Right atrium auricular region (tissue), 2 donors: ENCODE results near the gene GCNT2. TPM values are rescaled to one million over a fixed set of nuclear protein-coding genes. Genes with fewer than 3 reads are reported as not detected.
A peak's percentile ranks its signal among the peaks of the same experiment; 100 is the strongest.
"Not testable (repeated sequence)": the region's sequence is repeated elsewhere in the genome, so short reads cannot be mapped to it uniquely, and the experiment has no call there.

Experiments used
- DNase-seq: peaks from one replicate; pipeline ENCODE4 v3.0.0-alpha.2; 2019; ENCODE audit warnings: low spot score
- H3K27ac ChIP-seq, 2 donors: fragments of 200-600 bp; sonication (generic); 1 replicate in 1 of 2; 2 replicates in 1 of 2; pipeline ENCODE4 v1.5.1; 2016 to 2019
- H3K27me3 ChIP-seq, 2 donors: fragments of 200-600 bp; sonication (generic); one replicate each; pipeline versions ENCODE4 v1.5.1 to v1.6.0; 2017 to 2019
- H3K36me3 ChIP-seq: fragments of 200-600 bp; sonication (generic); one replicate; pipeline ENCODE4 v1.5.1; 2016
- H3K4me1 ChIP-seq, 2 donors: fragments of 200-600 bp; sonication (generic); one replicate each; pipeline versions ENCODE4 v1.5.1 to v1.6.0; 2017 to 2019
- H3K4me3 ChIP-seq, 2 donors: fragments of 200-600 bp; sonication (generic); 1 replicate in 1 of 2; 2 replicates in 1 of 2; pipeline ENCODE4 v1.5.1; 2017 to 2019; ENCODE audit warnings: mild to moderate bottlenecking in 1 of 2, moderate library complexity in 1 of 2
- H3K9me3 ChIP-seq, 2 donors: fragments of 200-600 bp; sonication (generic); one replicate each; pipeline ENCODE4 v1.5.1; 2019
- total RNA-seq, 2 donors: library from RNA; depleted of rRNA; stranded (reverse); fragments of >200 nt; gene quantifications; one replicate each; pipeline ENCODE4 v1.1.0, GENCODE V29; 2016
- TF ChIP-seq, protein P1 (sequence below), 2 donors: fragments of 200-600 bp; sonication (generic); IDR thresholded peaks; one replicate each; pipeline ENCODE4 v1.5.1; 2019; ENCODE audit warnings: antibody characterized with exemption in 2 of 2

Gene GCNT2
- total RNA-seq, 2 donors from 2014 or later = 3.3 to 13.5 TPM

DNA sequence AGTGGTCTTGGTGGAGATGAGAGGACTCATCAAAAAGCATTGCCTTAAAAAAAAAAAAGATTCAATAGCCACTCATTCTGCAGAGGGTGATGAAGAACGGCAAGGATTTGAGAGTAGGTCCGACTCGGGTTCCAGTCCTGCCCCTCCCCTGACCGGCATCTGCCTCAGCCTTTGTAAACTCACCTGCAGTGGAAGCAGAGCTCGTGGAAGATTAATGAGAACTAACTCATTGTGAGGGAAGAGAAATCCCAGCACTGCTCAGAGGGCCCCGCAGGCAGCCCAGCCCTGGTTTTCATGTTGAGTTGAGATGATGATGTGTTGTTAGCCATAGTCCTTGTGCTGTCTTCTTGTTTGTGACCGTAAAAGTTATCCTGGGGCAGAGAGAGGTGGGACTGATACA lies 59.4 kb downstream of the GCNT2 start:
- H3K36me3 ChIP-seq = no peaks in the 10 kb centered on the region
- no peaks in the 10 kb centered on the region for H3K27me3 ChIP-seq
- peaks cover 0 to 12% of the 10 kb centered on the region in 2 donors for H3K4me1 ChIP-seq
- no peak overlapping the region for H3K4me3 ChIP-seq
- no peak for DNase-seq
- TF ChIP-seq, protein P1, sequence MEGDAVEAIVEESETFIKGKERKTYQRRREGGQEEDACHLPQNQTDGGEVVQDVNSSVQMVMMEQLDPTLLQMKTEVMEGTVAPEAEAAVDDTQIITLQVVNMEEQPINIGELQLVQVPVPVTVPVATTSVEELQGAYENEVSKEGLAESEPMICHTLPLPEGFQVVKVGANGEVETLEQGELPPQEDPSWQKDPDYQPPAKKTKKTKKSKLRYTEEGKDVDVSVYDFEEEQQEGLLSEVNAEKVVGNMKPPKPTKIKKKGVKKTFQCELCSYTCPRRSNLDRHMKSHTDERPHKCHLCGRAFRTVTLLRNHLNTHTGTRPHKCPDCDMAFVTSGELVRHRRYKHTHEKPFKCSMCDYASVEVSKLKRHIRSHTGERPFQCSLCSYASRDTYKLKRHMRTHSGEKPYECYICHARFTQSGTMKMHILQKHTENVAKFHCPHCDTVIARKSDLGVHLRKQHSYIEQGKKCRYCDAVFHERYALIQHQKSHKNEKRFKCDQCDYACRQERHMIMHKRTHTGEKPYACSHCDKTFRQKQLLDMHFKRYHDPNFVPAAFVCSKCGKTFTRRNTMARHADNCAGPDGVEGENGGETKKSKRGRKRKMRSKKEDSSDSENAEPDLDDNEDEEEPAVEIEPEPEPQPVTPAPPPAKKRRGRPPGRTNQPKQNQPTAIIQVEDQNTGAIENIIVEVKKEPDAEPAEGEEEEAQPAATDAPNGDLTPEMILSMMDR (IDR thresholded peaks at IDR 0.05) = no peak
- H3K27ac ChIP-seq = no peak overlapping the region
- H3K9me3 ChIP-seq = no peaks in the 10 kb centered on the region

DNA sequence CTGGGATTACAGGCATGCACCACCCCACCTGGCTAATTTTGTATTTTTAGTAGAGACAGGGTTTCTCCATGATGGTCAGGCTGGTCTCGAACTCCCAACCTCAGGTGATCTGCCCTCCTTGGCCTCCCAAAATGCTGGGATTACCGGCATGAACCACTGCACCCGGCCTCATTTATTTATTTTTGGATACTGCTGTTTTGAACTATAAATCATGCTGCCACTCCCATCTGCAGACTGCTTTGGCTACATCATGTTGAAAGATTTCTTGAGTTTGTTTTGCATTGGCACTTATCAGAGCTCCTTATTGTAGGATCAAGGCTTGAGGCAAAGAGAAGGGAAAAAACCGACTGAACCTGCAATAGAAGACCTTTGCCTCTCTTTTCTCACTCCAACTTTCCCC lies 60.3 kb downstream of the GCNT2 start:
- not testable (repeated sequence) for H3K36me3 ChIP-seq, H3K27ac ChIP-seq, DNase-seq, H3K27me3 ChIP-seq, H3K9me3 ChIP-seq, H3K4me3 ChIP-seq
- peaks cover 0 to 20% of the 10 kb centered on the region in 2 donors for H3K4me1 ChIP-seq

GRCh38 chr6:10582774-10583508 lies 61.8 kb downstream of the GCNT2 start:
- Histone ChIP-seq H3K4me3 (no peak overlapping the region), H3K4me1 (peaks cover 0 to 23% of the 10 kb centered on the region in 2 donors)

DNA sequence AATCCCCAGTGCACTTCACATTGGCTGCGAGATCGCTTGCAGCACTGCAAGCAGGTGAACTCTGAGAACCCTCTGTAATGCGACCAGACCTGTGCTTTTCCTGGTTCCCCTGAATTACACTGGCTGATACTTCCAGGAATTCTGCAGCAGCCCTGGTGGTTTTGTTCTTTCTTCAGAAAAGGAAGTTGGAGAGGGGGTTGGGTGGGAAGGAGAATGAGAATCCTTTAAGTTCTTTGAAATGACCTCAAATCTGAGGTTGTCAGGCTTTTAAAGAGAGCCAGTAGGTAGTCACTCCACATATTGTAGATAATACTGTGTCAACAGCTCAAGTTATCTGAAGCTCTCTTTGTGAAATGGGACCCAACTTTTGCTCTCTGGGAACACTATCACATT lies 62.4 kb downstream of the GCNT2 start:
- TF ChIP-seq, protein P1 (IDR thresholded peaks at IDR 0.05) = no peak
- peaks cover 0 to 28% of the 10 kb centered on the region in 2 donors for H3K4me1 ChIP-seq
- H3K36me3 ChIP-seq = no peaks in the 10 kb centered on the region
- DNase-seq = no peak
- H3K27me3 ChIP-seq = no peaks in the 10 kb centered on the region
- H3K27ac ChIP-seq = peak overlapping the region in 1 of 2 donors; percentile 11
- H3K9me3 ChIP-seq = no peaks in the 10 kb centered on the region
- H3K4me3 ChIP-seq = no peak overlapping the region

More at GRCh38 chr6:10582774-10583508, 61.8 kb downstream of the GCNT2 start:
- H3K36me3 ChIP-seq = no peaks in the 10 kb centered on the region
- H3K27me3 ChIP-seq = no peaks in the 10 kb centered on the region
- no peaks in the 10 kb centered on the region for H3K9me3 ChIP-seq
- H3K27ac ChIP-seq = peak overlapping the region in 1 of 2 donors; percentile 11
- DNase-seq = no peak
- TF ChIP-seq, protein P1 (IDR thresholded peaks at IDR 0.05) = no peak

GRCh38 chr6:10584607-10585006 lies 63.5 kb downstream of the GCNT2 start:
- no peaks in the 10 kb centered on the region for H3K9me3 ChIP-seq
- peaks cover 0 to 30% of the 10 kb centered on the region in 2 donors for H3K4me1 ChIP-seq
- no peak overlapping the region for H3K27ac ChIP-seq
- no peak for DNase-seq
- H3K36me3 ChIP-seq = no peaks in the 10 kb centered on the region
- TF ChIP-seq, protein P1 (IDR thresholded peaks at IDR 0.05) = no peak
- H3K27me3 ChIP-seq = no peaks in the 10 kb centered on the region
- H3K4me3 ChIP-seq = no peak overlapping the region

DNA sequence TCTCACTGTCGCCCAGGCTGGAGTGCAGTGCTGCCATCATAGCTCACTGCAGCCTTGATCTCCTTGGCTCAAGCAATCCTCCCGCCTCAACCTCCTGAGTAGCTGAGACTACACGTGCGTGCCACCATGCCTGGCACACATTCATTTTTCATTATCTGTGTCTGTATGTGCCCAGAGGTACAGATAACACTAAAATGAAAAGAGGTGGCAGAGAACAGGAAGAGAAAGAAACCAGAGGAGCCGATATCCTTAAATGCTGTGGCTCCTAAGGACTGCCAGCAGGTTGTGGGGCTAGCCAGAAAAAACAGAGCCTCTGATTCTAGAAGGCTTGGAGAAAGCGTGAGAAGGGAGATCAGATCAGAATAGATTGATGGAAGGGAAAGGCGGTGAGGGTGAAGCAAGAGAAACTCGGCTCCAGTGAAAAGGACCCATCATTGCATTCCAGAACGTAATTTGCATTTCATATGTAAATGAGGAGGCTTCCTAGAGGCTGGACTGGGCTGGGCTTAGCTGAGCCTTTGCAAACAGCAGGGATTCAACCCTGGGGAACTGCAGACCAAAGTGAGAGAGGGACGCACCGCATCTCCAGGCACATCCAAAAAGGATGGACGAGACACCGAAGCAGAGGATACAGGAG lies 64.2 kb downstream of the GCNT2 start:
- TF ChIP-seq, protein P1 (IDR thresholded peaks at IDR 0.05) = no peak
- Histone ChIP-seq H3K36me3 (no peaks in the 10 kb centered on the region), H3K27ac (peak overlapping the region in 1 of 2 donors; percentile 19), H3K4me3 (peak overlapping the region in 1 of 2 donors; percentile 19), H3K27me3 (no peaks in the 10 kb centered on the region), H3K4me1 (peaks cover 0 to 30% of the 10 kb centered on the region in 2 donors), H3K9me3 (no peaks in the 10 kb centered on the region)
- no peak for DNase-seq
